RWPE2 (cell line): ENCODE results near the gene RPS6KC1.
"Not testable (repeated sequence)": the region's sequence is repeated elsewhere in the genome, so short reads cannot be mapped to it uniquely, and the experiment has no call there.

Experiments used
- ATAC-seq: fragments of 200-7000 bp; cut with Tn5 transposase; 3 replicates; pipeline ENCODE4 v1.9.1; 2021; ENCODE audit warnings: low read depth
- DNase-seq: peaks from one replicate; pipeline ENCODE4 v3.0.0-alpha.2; 2020; ENCODE audit warnings: low spot score
- H3K27ac ChIP-seq: fragments of 450-650 bp; 2 replicates; pipeline ENCODE4 v1.5.1; 2017; ENCODE audit warnings: mild to moderate bottlenecking; ENCODE audit not compliant: poor library complexity, severe bottlenecking
- H3K27me3 ChIP-seq: fragments of 250-450 bp; sonication (Bioruptor Pico); 2 replicates; pipeline ENCODE4 v1.5.1; 2021; ENCODE audit warnings: mild to moderate bottlenecking, moderate library complexity; ENCODE audit not compliant: insufficient read depth, poor library complexity, severe bottlenecking
- H3K36me3 ChIP-seq: fragments of 250-450 bp; sonication (Bioruptor Pico); 2 replicates; pipeline ENCODE4 v1.5.1; 2020; ENCODE audit warnings: low read depth, mild to moderate bottlenecking, moderate library complexity
- H3K4me1 ChIP-seq: fragments of 250-450 bp; sonication (Bioruptor Pico); 2 replicates; pipeline ENCODE4 v1.5.1; 2021; ENCODE audit warnings: mild to moderate bottlenecking, moderate library complexity; ENCODE audit not compliant: insufficient read depth, poor library complexity, severe bottlenecking
- H3K4me3 ChIP-seq: fragments of 250-450 bp; sonication (Bioruptor Pico); 2 replicates; pipeline ENCODE4 v1.5.1; 2021; ENCODE audit warnings: mild to moderate bottlenecking, moderate library complexity; ENCODE audit not compliant: severe bottlenecking
- H3K9me3 ChIP-seq: fragments of 250-450 bp; sonication (Bioruptor Pico); 2 replicates; pipeline ENCODE4 v1.5.1; 2021; ENCODE audit warnings: mild to moderate bottlenecking, moderate library complexity; ENCODE audit not compliant: severe bottlenecking
- TF ChIP-seq, protein P1 (sequence below): fragments of 450-650 bp; IDR thresholded peaks from one replicate; pipeline ENCODE4 v1.5.1; 2017; ENCODE audit warnings: mild to moderate bottlenecking, moderate library complexity; ENCODE audit not compliant: poor library complexity, severe bottlenecking

The RPS6KC1 gene

DNA sequence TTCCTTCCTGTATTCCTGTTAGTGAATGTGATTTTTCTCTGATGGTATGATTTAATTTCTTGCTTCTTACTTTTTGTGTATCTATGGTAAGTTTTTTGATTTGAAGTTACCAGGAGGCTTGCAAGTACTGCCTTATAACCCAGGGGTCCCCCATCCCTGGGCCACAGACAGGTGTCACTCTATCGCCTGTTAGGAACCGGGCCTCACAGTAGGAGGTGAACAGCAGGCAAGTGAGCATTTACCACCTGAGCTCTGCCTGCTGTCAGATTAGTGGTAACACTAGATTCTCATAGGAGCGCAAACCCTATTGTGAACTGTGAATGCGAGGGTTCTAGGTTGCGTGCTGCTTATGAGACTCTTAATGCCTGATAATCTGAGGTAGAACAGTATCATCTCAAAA lies 143.3 kb downstream of the RPS6KC1 start:
- DNase-seq (no peak), ATAC-seq (no peak)
- Histone ChIP-seq H3K4me3 (no peak overlapping the region), H3K4me1 (no peaks in the 10 kb centered on the region), H3K27me3 (no peaks in the 10 kb centered on the region), H3K36me3 (no peaks in the 10 kb centered on the region), H3K9me3 (no peaks in the 10 kb centered on the region), H3K27ac (no peak overlapping the region)
- TF ChIP-seq, protein P1, sequence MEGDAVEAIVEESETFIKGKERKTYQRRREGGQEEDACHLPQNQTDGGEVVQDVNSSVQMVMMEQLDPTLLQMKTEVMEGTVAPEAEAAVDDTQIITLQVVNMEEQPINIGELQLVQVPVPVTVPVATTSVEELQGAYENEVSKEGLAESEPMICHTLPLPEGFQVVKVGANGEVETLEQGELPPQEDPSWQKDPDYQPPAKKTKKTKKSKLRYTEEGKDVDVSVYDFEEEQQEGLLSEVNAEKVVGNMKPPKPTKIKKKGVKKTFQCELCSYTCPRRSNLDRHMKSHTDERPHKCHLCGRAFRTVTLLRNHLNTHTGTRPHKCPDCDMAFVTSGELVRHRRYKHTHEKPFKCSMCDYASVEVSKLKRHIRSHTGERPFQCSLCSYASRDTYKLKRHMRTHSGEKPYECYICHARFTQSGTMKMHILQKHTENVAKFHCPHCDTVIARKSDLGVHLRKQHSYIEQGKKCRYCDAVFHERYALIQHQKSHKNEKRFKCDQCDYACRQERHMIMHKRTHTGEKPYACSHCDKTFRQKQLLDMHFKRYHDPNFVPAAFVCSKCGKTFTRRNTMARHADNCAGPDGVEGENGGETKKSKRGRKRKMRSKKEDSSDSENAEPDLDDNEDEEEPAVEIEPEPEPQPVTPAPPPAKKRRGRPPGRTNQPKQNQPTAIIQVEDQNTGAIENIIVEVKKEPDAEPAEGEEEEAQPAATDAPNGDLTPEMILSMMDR, result no peak

DNA sequence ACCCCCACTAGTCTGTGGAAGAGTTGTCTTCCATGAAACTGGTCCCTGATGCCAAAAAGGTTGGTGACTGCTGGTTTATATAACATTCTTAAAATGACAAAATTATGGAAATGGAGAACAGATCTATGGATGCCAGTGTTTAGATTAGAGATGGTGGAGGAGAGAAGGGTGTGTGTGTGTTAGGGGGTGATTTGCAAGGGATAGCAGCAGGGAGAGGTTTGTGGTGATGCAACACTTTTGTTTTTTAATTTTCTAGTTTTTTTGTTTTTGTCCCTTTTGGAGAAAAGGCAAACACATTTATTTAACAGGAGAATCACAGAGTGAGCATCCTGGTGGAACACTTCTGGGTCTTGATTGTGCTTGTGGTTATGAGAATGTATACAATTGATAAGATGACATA lies 143.8 kb downstream of the RPS6KC1 start:
- Histone ChIP-seq H3K27me3 (no peaks in the 10 kb centered on the region), H3K36me3 (no peaks in the 10 kb centered on the region), H3K9me3 (no peaks in the 10 kb centered on the region), H3K4me1 (no peaks in the 10 kb centered on the region), H3K27ac (no peak overlapping the region), H3K4me3 (no peak overlapping the region)
- TF ChIP-seq, protein P1, result no peak
- ATAC-seq (no peak), DNase-seq (no peak)

DNA sequence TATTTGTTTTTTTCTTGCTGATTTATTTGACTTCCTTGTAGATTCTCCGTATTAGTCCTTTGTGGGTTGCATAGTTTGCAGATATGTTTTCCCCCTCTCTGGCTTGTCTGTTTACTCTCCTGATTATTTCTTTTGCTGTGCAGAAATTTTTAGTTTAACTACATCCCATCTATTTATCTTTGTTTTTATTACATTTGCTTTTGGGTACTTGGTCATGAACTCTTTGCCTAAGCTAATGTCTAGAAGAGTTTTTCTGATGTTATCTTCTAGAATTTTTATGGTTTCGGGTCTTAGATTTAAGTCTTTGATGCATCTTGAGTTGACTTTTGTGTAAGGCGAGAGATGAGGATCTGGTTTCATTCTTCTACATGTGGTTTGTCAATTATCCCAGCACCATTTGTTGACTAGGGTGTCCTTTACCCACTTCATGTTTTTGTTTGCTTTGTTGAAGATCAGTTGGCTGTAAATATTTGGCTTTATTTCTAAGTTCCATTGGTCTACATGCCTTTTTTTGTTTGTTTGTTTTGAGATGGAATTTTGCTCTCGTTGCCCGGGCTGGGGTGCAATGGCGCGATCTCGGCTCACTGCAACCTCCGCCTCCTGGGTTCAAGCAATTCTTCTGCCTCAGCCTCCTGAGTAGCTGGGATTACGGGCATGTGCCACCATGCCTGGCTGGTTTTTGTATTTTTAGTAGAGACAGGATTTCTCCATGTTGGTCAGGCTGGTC lies 145.4 kb downstream of the RPS6KC1 start:
- not testable (repeated sequence) for ATAC-seq, DNase-seq, H3K4me3 ChIP-seq, H3K36me3 ChIP-seq, H3K27me3 ChIP-seq, H3K9me3 ChIP-seq, H3K4me1 ChIP-seq, H3K27ac ChIP-seq

DNA sequence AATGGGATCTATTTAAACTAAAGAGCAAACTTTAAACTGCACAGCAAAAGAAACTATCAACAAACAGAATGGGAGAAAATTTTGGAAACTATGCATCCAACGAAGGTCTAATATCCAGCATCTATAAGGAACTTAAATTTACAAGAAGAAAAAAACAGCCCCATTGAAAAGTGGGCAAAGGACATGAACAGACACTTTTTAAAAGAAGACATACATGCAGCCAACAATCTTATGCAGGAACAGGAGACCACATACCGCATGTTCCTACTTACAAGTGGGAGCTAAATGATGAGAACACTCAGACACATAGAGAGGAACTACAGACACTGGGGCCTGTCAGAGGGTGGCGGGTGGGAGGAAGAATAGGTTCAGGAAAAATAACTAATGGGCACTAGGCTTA lies 149.6 kb downstream of the RPS6KC1 start:
- ATAC-seq (no peak), DNase-seq (no peak)
- no peak overlapping the region for H3K4me3 ChIP-seq
- no peaks in the 10 kb centered on the region for H3K9me3 ChIP-seq
- no peaks in the 10 kb centered on the region for H3K27me3 ChIP-seq
- no peaks in the 10 kb centered on the region for H3K36me3 ChIP-seq
- H3K4me1 ChIP-seq, result no peaks in the 10 kb centered on the region
- TF ChIP-seq, protein P1, result no peak
- H3K27ac ChIP-seq, result no peak overlapping the region

DNA sequence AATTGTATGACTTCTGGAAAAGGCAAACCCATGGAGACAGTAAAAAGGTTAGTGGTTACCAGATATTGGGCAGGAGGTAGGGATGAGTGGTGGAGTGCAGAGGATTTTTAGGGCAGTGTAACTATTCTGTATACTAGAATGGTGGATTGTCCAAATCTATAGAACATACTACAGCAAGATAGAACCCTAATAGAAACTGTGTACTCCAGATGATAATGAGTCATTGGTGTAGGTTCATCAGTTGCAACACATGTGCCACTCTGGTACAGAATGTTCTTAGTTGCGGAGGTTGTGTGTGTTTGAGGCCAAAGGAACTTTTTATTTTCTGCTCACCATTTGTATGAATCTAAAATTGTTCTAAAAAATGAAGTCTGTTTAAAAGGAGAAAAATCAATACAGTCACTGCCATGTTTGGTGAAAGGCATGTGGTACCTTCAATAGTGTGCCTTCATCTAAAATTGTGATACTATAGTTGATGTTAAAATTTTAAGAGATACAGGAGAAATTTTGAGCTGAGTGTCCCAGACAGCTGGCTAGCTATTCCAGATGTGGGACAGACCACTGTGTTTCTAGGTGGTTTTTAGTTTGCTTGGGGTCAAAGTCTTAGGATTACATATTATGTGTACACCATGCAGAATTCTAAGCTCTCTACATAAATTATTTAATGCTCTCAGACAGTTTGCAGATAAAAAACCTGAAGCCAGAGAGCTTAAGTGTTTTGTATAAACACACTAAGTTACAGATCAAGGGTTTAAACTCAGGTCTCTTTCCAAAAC lies 150.5 kb downstream of the RPS6KC1 start:
- Histone ChIP-seq H3K9me3 (no peaks in the 10 kb centered on the region), H3K27me3 (no peaks in the 10 kb centered on the region), H3K27ac (no peak overlapping the region), H3K4me1 (no peaks in the 10 kb centered on the region), H3K36me3 (no peaks in the 10 kb centered on the region), H3K4me3 (no peak overlapping the region)
- DNase-seq (no peak), ATAC-seq (peak; percentile 58; the same call in 2 of the 3 replicates)
- TF ChIP-seq, protein P1, result no peak
